Measurements from ENCODE around the gene MPRIP.

Gene MPRIP

GRCh38 chr17:17111401-17112393 is 69.4 kb downstream of the MPRIP start:
- in situ Hi-C loops (cut with HindIII; ENCODE audit: low pct_ligation_motif_present, low pct_unique_long_range_greater_than_20kb, low sequenced_read_pairs): no loop called here
- DNase-seq: no peak

GRCh38 chr17:17112628-17113200 is 70.5 kb downstream of the MPRIP start:
- in situ Hi-C loops (cut with HindIII; ENCODE audit: low pct_ligation_motif_present, low pct_unique_long_range_greater_than_20kb, low sequenced_read_pairs): no loop called here
- DNase-seq: no peak

GRCh38 chr17:17114592-17115225 is 72.5 kb downstream of the MPRIP start:
- DNase-seq: no peak
- in situ Hi-C loops (cut with HindIII; ENCODE audit: low pct_ligation_motif_present, low pct_unique_long_range_greater_than_20kb, low sequenced_read_pairs): no loop called here

- in situ Hi-C loops (cut with HindIII; ENCODE audit: low pct_ligation_motif_present, low pct_unique_long_range_greater_than_20kb, low sequenced_read_pairs): no loop called here
- DNase-seq: no peak
Measured at GRCh38 chr17:17115620-17116019, 73.4 kb downstream of the MPRIP start.

GRCh38 chr17:17116406-17116805 is 74.1 kb downstream of the MPRIP start:
- in situ Hi-C loops (cut with HindIII; ENCODE audit: low pct_ligation_motif_present, low pct_unique_long_range_greater_than_20kb, low sequenced_read_pairs): no loop called here
- DNase-seq: no peak

- in situ Hi-C loops (cut with HindIII; ENCODE audit: low pct_ligation_motif_present, low pct_unique_long_range_greater_than_20kb, low sequenced_read_pairs): no loop called here
- DNase-seq: no peak
Measured at GRCh38 chr17:17117923-17118322, 75.7 kb downstream of the MPRIP start.

GRCh38 chr17:17118399-17118798 is 76.1 kb downstream of the MPRIP start:
- in situ Hi-C loops (cut with HindIII; ENCODE audit: low pct_ligation_motif_present, low pct_unique_long_range_greater_than_20kb, low sequenced_read_pairs): no loop called here
- no peak for DNase-seq

- in situ Hi-C loops (cut with HindIII; ENCODE audit: low pct_ligation_motif_present, low pct_unique_long_range_greater_than_20kb, low sequenced_read_pairs): no loop called here
- no peak for DNase-seq
Measured at GRCh38 chr17:17119106-17119505, 76.8 kb downstream of the MPRIP start.

GRCh38 chr17:17119533-17119932 is 77.3 kb downstream of the MPRIP start:
- in situ Hi-C loops (cut with HindIII; ENCODE audit: low pct_ligation_motif_present, low pct_unique_long_range_greater_than_20kb, low sequenced_read_pairs): no loop called here
- no peak for DNase-seq

GRCh38 chr17:17120294-17120693 is 78.0 kb downstream of the MPRIP start:
- in situ Hi-C loops (cut with HindIII; ENCODE audit: low pct_ligation_motif_present, low pct_unique_long_range_greater_than_20kb, low sequenced_read_pairs): no loop called here
- DNase-seq: no peak

GRCh38 chr17:17120701-17121100 is 78.4 kb downstream of the MPRIP start:
- no peak for DNase-seq
- in situ Hi-C loops (cut with HindIII; ENCODE audit: low pct_ligation_motif_present, low pct_unique_long_range_greater_than_20kb, low sequenced_read_pairs): no loop called here

GRCh38 chr17:17121162-17121561 is 78.9 kb downstream of the MPRIP start:
- in situ Hi-C loops (cut with HindIII; ENCODE audit: low pct_ligation_motif_present, low pct_unique_long_range_greater_than_20kb, low sequenced_read_pairs): no loop called here
- DNase-seq: no peak

- in situ Hi-C loops (cut with HindIII; ENCODE audit: low pct_ligation_motif_present, low pct_unique_long_range_greater_than_20kb, low sequenced_read_pairs): no loop called here
- no peak for DNase-seq
Measured at GRCh38 chr17:17122781-17123483, 80.7 kb downstream of the MPRIP start.

- in situ Hi-C loops (cut with HindIII; ENCODE audit: low pct_ligation_motif_present, low pct_unique_long_range_greater_than_20kb, low sequenced_read_pairs): no loop called here
- no peak for DNase-seq
Measured at GRCh38 chr17:17124341-17124740, 82.1 kb downstream of the MPRIP start.

- no peak for DNase-seq
- in situ Hi-C loops (cut with HindIII; ENCODE audit: low pct_ligation_motif_present, low pct_unique_long_range_greater_than_20kb, low sequenced_read_pairs): no loop called here
Measured at GRCh38 chr17:17125136-17126084, 83.2 kb downstream of the MPRIP start.

GRCh38 chr17:17126131-17127110 is 84.2 kb downstream of the MPRIP start:
- no peak for DNase-seq
- in situ Hi-C loops (cut with HindIII; ENCODE audit: low pct_ligation_motif_present, low pct_unique_long_range_greater_than_20kb, low sequenced_read_pairs): no loop called here

GRCh38 chr17:17127156-17127555 is 84.9 kb downstream of the MPRIP start:
- no peak for DNase-seq
- in situ Hi-C loops (cut with HindIII; ENCODE audit: low pct_ligation_motif_present, low pct_unique_long_range_greater_than_20kb, low sequenced_read_pairs): no loop called here

All from ACHN (cell line).